WERI-Rb-1 (cell line): Measurements from ENCODE around the gene DHDDS.
A peak's percentile ranks its signal among the peaks of the same experiment; 100 is the strongest.

Experiments
- DNase-seq: peaks from one replicate; pipeline ENCODE4 v3.0.0-alpha.2; 2020
- H3K27ac ChIP-seq: fragments of 250-450 bp; sonication (Bioruptor Pico); 2 replicates; pipeline ENCODE4 v1.5.1; 2020; ENCODE audit warnings: mild to moderate bottlenecking, moderate library complexity
- H3K27me3 ChIP-seq: fragments of 250-450 bp; sonication (Bioruptor Pico); 2 replicates; pipeline ENCODE4 v1.5.1; 2021; ENCODE audit warnings: mild to moderate bottlenecking, low read depth, moderate library complexity; ENCODE audit not compliant: insufficient read depth, severe bottlenecking
- H3K36me3 ChIP-seq: fragments of 250-450 bp; sonication (Bioruptor Pico); 2 replicates; pipeline ENCODE4 v1.5.1; 2020; ENCODE audit warnings: mild to moderate bottlenecking, moderate library complexity
- H3K4me3 ChIP-seq: 2 replicates; pipeline ENCODE4 v1.5.1; 2011; ENCODE audit warnings: low read depth, mild to moderate bottlenecking, control low read depth, low read length
- H3K9me3 ChIP-seq: fragments of 250-450 bp; sonication (Bioruptor Pico); 2 replicates; pipeline ENCODE4 v1.5.1; 2021; ENCODE audit warnings: mild to moderate bottlenecking, moderate library complexity; ENCODE audit not compliant: severe bottlenecking
- TF ChIP-seq, protein P1 (sequence below): IDR thresholded peaks from 2 replicates; pipeline ENCODE4 v1.5.1; 2011; ENCODE audit warnings: low read depth, mild to moderate bottlenecking, control low read depth, inconsistent platforms, low read length

The DHDDS gene

GRCh38 chr1:26404641-26405040 is 27.5 kb upstream of the DHDDS start:
- no peak overlapping the region for H3K4me3 ChIP-seq
- no peaks in the 10 kb centered on the region for H3K36me3 ChIP-seq
- peaks cover 6% of the 10 kb centered on the region for H3K9me3 ChIP-seq
- TF ChIP-seq, protein P1, sequence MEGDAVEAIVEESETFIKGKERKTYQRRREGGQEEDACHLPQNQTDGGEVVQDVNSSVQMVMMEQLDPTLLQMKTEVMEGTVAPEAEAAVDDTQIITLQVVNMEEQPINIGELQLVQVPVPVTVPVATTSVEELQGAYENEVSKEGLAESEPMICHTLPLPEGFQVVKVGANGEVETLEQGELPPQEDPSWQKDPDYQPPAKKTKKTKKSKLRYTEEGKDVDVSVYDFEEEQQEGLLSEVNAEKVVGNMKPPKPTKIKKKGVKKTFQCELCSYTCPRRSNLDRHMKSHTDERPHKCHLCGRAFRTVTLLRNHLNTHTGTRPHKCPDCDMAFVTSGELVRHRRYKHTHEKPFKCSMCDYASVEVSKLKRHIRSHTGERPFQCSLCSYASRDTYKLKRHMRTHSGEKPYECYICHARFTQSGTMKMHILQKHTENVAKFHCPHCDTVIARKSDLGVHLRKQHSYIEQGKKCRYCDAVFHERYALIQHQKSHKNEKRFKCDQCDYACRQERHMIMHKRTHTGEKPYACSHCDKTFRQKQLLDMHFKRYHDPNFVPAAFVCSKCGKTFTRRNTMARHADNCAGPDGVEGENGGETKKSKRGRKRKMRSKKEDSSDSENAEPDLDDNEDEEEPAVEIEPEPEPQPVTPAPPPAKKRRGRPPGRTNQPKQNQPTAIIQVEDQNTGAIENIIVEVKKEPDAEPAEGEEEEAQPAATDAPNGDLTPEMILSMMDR, result no peak
- DNase-seq, result no peak
- no peaks in the 10 kb centered on the region for H3K27me3 ChIP-seq
- H3K27ac ChIP-seq, result no peak overlapping the region

DNA sequence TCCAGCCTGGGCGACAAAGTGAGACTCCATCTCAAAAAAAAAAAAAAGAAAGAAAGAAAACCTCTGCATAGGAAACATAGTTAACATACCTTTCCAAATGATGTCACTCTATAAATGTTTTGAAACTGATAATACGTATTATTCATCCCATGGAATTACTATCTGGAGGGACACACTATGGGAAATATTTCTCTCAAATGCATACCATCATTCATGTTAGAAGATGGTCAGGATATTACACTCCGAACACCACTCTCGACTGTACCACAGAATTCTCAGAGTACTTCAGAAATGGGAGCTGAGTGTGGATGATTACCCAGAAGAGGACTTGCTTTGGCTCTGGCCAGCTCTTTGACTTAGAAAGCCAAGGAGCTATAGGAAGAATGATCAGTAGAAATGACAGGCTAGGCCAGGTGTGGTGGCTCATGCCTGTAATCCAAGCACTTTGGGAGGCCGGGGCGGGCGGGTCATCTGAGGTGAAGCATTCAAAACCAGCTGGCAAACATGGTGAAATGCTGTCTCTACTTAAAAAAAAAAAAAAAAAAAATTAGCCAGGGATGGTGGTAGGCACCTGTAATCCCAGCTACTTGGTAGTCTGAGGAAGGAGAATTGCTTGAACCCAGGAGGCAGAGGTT is 26.7 kb upstream of the DHDDS start:
- TF ChIP-seq, protein P1, result no peak
- Histone ChIP-seq H3K27me3 (no peaks in the 10 kb centered on the region), H3K4me3 (no peak overlapping the region), H3K9me3 (peaks cover 6% of the 10 kb centered on the region), H3K36me3 (no peaks in the 10 kb centered on the region), H3K27ac (peak overlapping the region; percentile 46; the same call in 1 of the 2 replicates)
- peak; percentile 66 for DNase-seq

- no peak for DNase-seq
- no peaks in the 10 kb centered on the region for H3K36me3 ChIP-seq
- TF ChIP-seq, protein P1, result no peak
- peak overlapping the region; percentile 82; the same call in 1 of the 2 replicates for H3K27ac ChIP-seq
- H3K9me3 ChIP-seq, result peaks cover 15% of the 10 kb centered on the region
- H3K27me3 ChIP-seq, result no peaks in the 10 kb centered on the region
- no peak overlapping the region for H3K4me3 ChIP-seq
These were observed 23.5 kb upstream of the DHDDS start for GRCh38 chr1:26408604-26409003.

DNA sequence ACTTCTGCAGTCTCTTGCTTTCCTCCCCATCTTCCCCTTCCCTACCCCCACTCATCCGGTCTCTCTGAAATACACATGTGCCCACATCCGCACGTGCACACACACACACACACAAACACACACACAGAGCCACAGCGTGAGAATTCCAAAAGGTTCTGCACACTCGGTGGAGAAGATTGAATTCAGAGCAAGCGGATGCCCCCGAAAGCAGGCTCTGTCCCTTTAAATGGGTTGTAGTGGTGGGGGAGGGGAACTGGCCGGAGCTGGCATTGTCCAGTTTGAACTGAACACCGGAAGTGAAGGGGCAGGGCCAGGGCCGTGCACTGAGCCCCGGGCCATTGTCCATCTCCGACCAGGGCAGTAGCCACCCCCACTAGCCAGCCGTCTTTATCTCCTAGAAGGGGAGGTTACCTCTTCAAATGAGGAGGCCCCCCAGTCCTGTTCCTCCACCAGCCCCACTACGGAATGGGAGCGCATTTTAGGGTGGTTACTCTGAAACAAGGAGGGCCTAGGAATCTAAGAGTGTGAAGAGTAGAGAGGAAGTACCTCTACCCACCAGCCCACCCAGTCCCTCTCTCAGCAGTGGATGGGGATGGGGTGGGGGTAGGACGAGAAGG is 22.8 kb upstream of the DHDDS start:
- Histone ChIP-seq H3K27ac (peak overlapping the region; percentile 82), H3K9me3 (peaks cover 15% of the 10 kb centered on the region), H3K4me3 (peak overlapping the region; percentile 2), H3K27me3 (no peaks in the 10 kb centered on the region), H3K36me3 (no peaks in the 10 kb centered on the region)
- peak; percentile 69 for DNase-seq
- TF ChIP-seq, protein P1, result no peak

- TF ChIP-seq, protein P1, result no peak
- Histone ChIP-seq H3K27ac (peak within 1 kb of the TSS; percentile 84), H3K27me3 (no peaks in the 10 kb centered on the region)
These were observed 21.2 kb upstream of the DHDDS start, which contains the start of gene LIN28A for GRCh38 chr1:26410706-26411623. Gene LIN28A (plus strand): TSS chr1:26410817. CDS start chr1:26410892, 75 bp downstream.

More at GRCh38 chr1:26410706-26411623, 21.2 kb upstream of the DHDDS start, which contains the start of gene LIN28A:
- no peaks in the 10 kb centered on the region for H3K36me3 ChIP-seq
- H3K9me3 ChIP-seq, result peaks cover 15% of the 10 kb centered on the region
- no peak for DNase-seq
- peak within 1 kb of the TSS; percentile 2 for H3K4me3 ChIP-seq
